SH-SY5Y (cell line): ENCODE results near the gene CLDN19.

Experiments
- GATA2 ChIP-seq: IDR thresholded peaks from 2 replicates; pipeline ENCODE4 v1.6.1; 2011; ENCODE audit warnings: mild to moderate bottlenecking, low read depth, low read length
- GATA3 ChIP-seq: IDR thresholded peaks from 2 replicates; pipeline ENCODE4 v1.6.1; 2011; ENCODE audit warnings: low read depth, mild to moderate bottlenecking, low read length, moderate library complexity

- TF ChIP-seq GATA2 (no peak), GATA3 (no peak)
Measured at GRCh38 chr1:42735477-42736105, 4.4 kb downstream of the CLDN19 start.
